CD4-positive, alpha-beta T cell treated with Interleukin-6 at 100 ng/mL for 8 hours (primary cell): ENCODE measurements around the gene ROCK2.
"Not testable (repeated sequence)": the region's sequence is repeated elsewhere in the genome, so short reads cannot be mapped to it uniquely, and the experiment has no call there.

Source experiments
- DNase-seq: peaks from one replicate; pipeline ENCODE4 v3.0.0-alpha.2; 2020; ENCODE audit warnings: mixed read lengths, low spot score

The ROCK2 gene

GRCh38 chr2:11340717-11341116 lies 3.7 kb downstream of the ROCK2 start:
- DNase-seq, result no peak

GRCh38 chr2:11339508-11340083 lies 4.8 kb downstream of the ROCK2 start:
- DNase-seq, result no peak

- DNase-seq, result no peak
These were observed 5.9 kb downstream of the ROCK2 start for GRCh38 chr2:11338580-11338979.

- DNase-seq, result no peak
These were observed 6.5 kb downstream of the ROCK2 start for GRCh38 chr2:11337909-11338308.

GRCh38 chr2:11336189-11336588 lies 8.2 kb downstream of the ROCK2 start:
- no peak for DNase-seq

- no peak for DNase-seq
These were observed 10.8 kb downstream of the ROCK2 start for GRCh38 chr2:11333427-11334183.

GRCh38 chr2:11332596-11332995 lies 11.8 kb downstream of the ROCK2 start:
- no peak for DNase-seq

- DNase-seq, result no peak
These were observed 13.8 kb downstream of the ROCK2 start for GRCh38 chr2:11330457-11331142.

GRCh38 chr2:11329776-11330175 lies 14.7 kb downstream of the ROCK2 start:
- DNase-seq, result no peak

- not testable (repeated sequence) for DNase-seq
These were observed 15.9 kb downstream of the ROCK2 start for GRCh38 chr2:11328522-11328921.

GRCh38 chr2:11327871-11328270 lies 16.6 kb downstream of the ROCK2 start:
- no peak for DNase-seq

- DNase-seq, result no peak
These were observed 17.7 kb downstream of the ROCK2 start for GRCh38 chr2:11326677-11327211.

- no peak for DNase-seq
These were observed 18.3 kb downstream of the ROCK2 start for GRCh38 chr2:11325961-11326676.

GRCh38 chr2:11321847-11322246 lies 22.6 kb downstream of the ROCK2 start:
- DNase-seq, result no peak

GRCh38 chr2:11320698-11321492 lies 23.5 kb downstream of the ROCK2 start:
- no peak for DNase-seq

GRCh38 chr2:11319939-11320338 lies 24.5 kb downstream of the ROCK2 start:
- DNase-seq, result no peak

- DNase-seq, result no peak
These were observed 29.2 kb downstream of the ROCK2 start for GRCh38 chr2:11315074-11315705.

GRCh38 chr2:11314487-11314886 lies 29.9 kb downstream of the ROCK2 start:
- no peak for DNase-seq

GRCh38 chr2:11312770-11313471 lies 31.5 kb downstream of the ROCK2 start:
- DNase-seq, result no peak

GRCh38 chr2:11311543-11311942 lies 32.9 kb downstream of the ROCK2 start:
- DNase-seq, result no peak
